ENCODE measurements around the gene SCGB1C2. TPM values are rescaled to one million over a fixed set of nuclear protein-coding genes. Genes with fewer than 3 reads are reported as not detected.

SCGB1C2 gene
- total RNA-seq, 2 donors from 2014 or later, result not detected

GRCh38 chr17:187130-187529, 49.8 kb downstream of the SCGB1C2 start:
- no peak overlapping the region for H3K4me3 ChIP-seq
- no peak for ATAC-seq (ENCODE audit: insufficient number of reproducible peaks, low FRiP score, low read depth)
- no peak for TF ChIP-seq CTCF (IDR thresholded peaks at IDR 0.05)

More at GRCh38 chr17:187130-187529, 49.8 kb downstream of the SCGB1C2 start:
- H3K27ac ChIP-seq, result no peak overlapping the region
- H3K4me1 ChIP-seq (ENCODE audit: control insufficient read depth in 1 of 2, low read depth in 2 of 2), result no peaks in the 10 kb centered on the region
- no peak for DNase-seq (ENCODE audit: low spot score)
- H3K9me3 ChIP-seq, result no peaks in the 10 kb centered on the region
- H3K27me3 ChIP-seq (replicated peaks; ENCODE audit: insufficient read depth), result no peaks in the 10 kb centered on the region
- H3K36me3 ChIP-seq, result no peaks in the 10 kb centered on the region

Other genes with a start within 250 kb of the SCGB1C2 start
- 1 to 10 TPM; 4.2 to 7.5 TPM for gene DOC2B, start 44.1 kb downstream of the SCGB1C2 start, total RNA-seq
- 10 to 100 TPM in 1 of 2 donors, 1 to 10 TPM in 1; 6.5 to 33.1 TPM for gene RPH3AL, start 215.2 kb downstream of the SCGB1C2 start, total RNA-seq